ENCODE results near the gene USP49. TPM values are rescaled to one million over a fixed set of nuclear protein-coding genes. Genes with fewer than 3 reads are reported as not detected.

The USP49 gene
- total RNA-seq, 2 donors from 2014 or later: 8.2 to 15.3 TPM

DNA sequence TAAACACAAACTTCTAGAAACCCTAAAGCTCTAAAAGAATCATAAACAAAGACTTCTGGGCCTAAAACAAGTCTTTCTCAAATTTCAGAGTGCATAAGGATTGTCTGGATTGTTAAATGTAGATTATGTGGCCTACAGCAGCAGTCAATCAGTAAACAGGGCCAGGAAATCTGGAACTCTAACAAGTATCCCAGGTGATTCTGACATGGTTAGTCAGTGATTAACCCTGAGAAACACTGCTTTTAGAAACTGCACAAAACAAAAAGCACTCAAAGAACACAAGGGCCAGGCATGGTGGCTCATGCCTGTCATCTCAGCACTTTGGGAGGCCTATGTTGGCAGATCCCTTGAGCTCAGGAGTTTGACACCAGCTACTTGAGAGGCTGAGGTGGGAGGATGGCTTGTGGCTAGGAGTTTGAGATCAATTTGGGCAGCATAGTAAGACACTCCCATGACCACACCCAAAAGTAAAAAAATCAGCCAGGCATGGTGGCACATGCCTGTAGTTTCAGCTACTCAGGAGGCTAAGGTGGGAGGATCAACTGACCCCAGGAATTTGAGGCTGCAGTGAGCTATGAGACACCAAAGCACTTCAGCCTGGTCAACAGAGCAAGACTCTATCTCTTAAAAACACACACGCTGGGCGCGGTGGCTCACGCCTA, 19.8 kb upstream of the USP49 start:
- Mint-ChIP-seq H3K27me3 (no peaks in the 10 kb centered on the region), H3K9me3 (no peaks in the 10 kb centered on the region), H3K27ac (no peak overlapping the region), H3K36me3 (peaks cover 6% of the 10 kb centered on the region), H3K4me3 (no peak overlapping the region), H3K4me1 (ENCODE audit: low read depth in 2 of 2) (peaks cover 23 to 25% of the 10 kb centered on the region in 2 donors)
- DNase-seq (ENCODE audit: low spot score): no peak
- no peak for ATAC-seq

GRCh38 chr6:41914343-41914742, 19.2 kb upstream of the USP49 start:
- no peak for ATAC-seq
- no peak for DNase-seq (ENCODE audit: low spot score)
- Mint-ChIP-seq H3K9me3 (no peaks in the 10 kb centered on the region), H3K27me3 (no peaks in the 10 kb centered on the region), H3K27ac (no peak overlapping the region), H3K4me3 (no peak overlapping the region), H3K36me3 (peaks cover 6% of the 10 kb centered on the region), H3K4me1 (ENCODE audit: low read depth in 2 of 2) (peaks cover 23 to 27% of the 10 kb centered on the region in 2 donors)

DNA sequence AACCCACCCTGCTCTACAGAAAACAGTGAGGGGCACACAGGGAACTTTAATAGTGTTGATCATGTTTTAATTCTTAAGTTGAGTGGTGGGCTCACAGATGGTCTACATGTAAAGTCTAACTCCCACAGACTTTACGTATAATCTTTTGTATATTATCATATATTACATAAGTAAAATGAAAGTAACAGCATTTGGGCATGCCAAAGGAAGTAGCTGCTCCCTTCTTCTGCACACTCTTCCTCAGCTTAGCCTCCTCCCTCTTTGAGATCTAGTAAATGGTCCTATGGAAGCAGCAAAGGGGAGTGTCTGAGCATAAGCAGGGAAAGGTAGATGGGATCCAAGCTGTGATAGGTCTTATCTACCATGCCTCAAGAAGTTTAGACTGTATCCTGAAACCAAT, 14.6 kb upstream of the USP49 start:
- Mint-ChIP-seq H3K9me3 (no peaks in the 10 kb centered on the region), H3K4me1 (ENCODE audit: low read depth in 2 of 2) (peaks cover 16 to 25% of the 10 kb centered on the region in 2 donors), H3K36me3 (peaks cover 22% of the 10 kb centered on the region), H3K27ac (peak overlapping the region in 1 of 2 donors; percentile 59), H3K4me3 (no peak overlapping the region), H3K27me3 (no peaks in the 10 kb centered on the region)
- no peak for DNase-seq (ENCODE audit: low spot score)
- ATAC-seq: no peak

DNA sequence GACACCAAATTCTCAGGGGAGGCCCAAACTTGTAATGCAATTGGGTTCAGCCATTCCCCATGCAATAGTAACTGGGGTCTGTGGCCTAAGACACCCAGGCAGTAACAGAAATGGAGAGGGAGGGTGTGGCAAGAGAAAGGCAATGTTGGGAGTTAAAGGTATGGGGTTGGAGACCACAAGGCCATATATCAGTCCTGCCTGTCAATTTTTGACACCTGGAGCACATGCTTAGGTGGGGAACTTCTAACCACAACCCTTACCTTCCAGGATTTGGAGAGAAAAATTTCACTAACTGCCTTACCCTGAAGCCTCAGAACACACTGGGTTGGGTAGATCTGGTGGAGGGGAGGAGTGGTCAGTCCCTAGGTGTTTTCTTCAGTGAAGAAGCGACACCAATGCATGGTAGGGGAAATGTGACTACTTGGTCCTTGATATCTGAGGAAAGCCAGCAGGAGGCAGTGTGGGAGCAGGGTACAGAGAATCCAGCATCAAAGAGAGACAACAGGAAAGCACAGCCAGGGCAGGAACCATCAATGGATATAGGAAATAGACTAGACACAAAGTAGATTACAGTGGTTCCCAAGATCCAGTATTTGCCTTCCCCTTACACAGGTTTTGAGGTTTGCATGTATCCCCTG, 6.8 kb upstream of the USP49 start:
- peak in 1 of 2 donors; percentile 77 for ATAC-seq
- DNase-seq (ENCODE audit: low spot score): no peak
- peaks cover 6% of the 10 kb centered on the region for H3K36me3 Mint-ChIP-seq
- peaks cover 14% of the 10 kb centered on the region in 2 donors for H3K4me1 Mint-ChIP-seq (ENCODE audit: low read depth in 2 of 2)
- H3K27me3 Mint-ChIP-seq: no peaks in the 10 kb centered on the region
- H3K4me3 Mint-ChIP-seq: no peak overlapping the region
- no peaks in the 10 kb centered on the region for H3K9me3 Mint-ChIP-seq
- peak overlapping the region in 1 of 2 donors; percentile 78 for H3K27ac Mint-ChIP-seq

GRCh38 chr6:41900861-41901260, 5.7 kb upstream of the USP49 start:
- Mint-ChIP-seq H3K4me3 (no peak overlapping the region), H3K27ac (no peak overlapping the region), H3K9me3 (no peaks in the 10 kb centered on the region), H3K27me3 (no peaks in the 10 kb centered on the region), H3K4me1 (ENCODE audit: low read depth in 2 of 2) (peaks cover 15 to 19% of the 10 kb centered on the region in 2 donors), H3K36me3 (no peaks in the 10 kb centered on the region)
- DNase-seq (ENCODE audit: low spot score) (no peak), ATAC-seq (no peak)

- no peak for DNase-seq (ENCODE audit: low spot score)
- Mint-ChIP-seq H3K4me3 (no peak overlapping the region), H3K27ac (no peak overlapping the region), H3K4me1 (ENCODE audit: low read depth in 2 of 2) (peaks cover 9 to 11% of the 10 kb centered on the region in 2 donors), H3K36me3 (no peaks in the 10 kb centered on the region), H3K27me3 (no peaks in the 10 kb centered on the region), H3K9me3 (no peaks in the 10 kb centered on the region)
- ATAC-seq: no peak
These were observed 1.1 kb upstream of the USP49 start for GRCh38 chr6:41896281-41896680.

DNA sequence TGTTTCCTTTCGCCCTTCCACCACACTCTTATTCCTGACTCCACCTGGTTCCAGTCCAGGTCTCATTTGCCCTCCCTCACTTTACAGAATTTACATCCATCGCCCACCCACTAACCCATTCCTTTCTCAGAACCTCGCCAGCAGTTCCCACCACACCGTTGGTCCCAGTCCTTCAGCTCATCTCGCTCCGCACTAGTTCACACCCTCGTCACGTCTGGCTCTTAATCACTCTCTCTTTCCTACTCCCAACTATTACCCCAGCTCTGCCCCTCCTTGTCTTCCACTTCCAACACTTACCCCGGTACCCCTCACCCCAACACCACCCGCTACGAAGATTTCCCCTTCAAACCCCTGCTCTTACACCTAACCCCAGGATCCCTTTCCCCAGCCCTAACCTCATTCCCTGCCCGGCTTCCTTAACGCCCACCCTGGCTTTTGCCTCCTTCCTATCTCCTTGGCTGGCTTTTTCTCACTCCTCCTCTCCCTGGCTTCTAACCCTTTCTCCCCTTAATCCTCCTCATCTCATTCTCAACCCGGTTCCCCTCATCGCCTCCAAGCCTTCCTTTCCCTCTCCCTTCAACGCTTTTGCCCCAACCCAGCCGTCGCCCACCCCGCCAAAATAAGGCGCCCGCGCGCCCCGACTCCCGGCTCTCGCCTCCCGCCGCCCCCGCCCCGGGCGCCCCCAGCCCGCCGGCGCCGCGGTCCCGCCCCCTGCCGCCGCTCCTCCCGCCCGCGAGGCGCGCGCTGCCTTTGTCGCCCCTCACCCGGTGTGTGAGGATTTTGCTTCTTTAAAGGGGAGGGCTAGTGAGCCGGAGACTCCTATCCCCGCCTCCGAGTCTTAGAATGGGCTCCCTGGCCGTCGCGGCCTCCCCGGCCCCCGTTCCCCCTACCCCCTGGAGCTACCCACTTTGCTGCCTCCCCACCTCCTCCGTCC, 542 bp downstream of the USP49 start:
- Mint-ChIP-seq H3K4me1 (ENCODE audit: low read depth in 2 of 2) (peaks cover 9 to 11% of the 10 kb centered on the region in 2 donors), H3K4me3 (no peak overlapping the region), H3K27me3 (no peaks in the 10 kb centered on the region), H3K36me3 (no peaks in the 10 kb centered on the region), H3K9me3 (no peaks in the 10 kb centered on the region), H3K27ac (no peak overlapping the region)
- DNase-seq (ENCODE audit: low spot score) (no peak), ATAC-seq (peak; percentile 46 to 55)

GRCh38 chr6:41892921-41893564, 2.1 kb downstream of the USP49 start:
- Mint-ChIP-seq H3K9me3 (no peaks in the 10 kb centered on the region), H3K4me3 (no peak overlapping the region), H3K4me1 (ENCODE audit: low read depth in 2 of 2) (peaks cover 9 to 11% of the 10 kb centered on the region in 2 donors), H3K27me3 (no peaks in the 10 kb centered on the region), H3K36me3 (no peaks in the 10 kb centered on the region), H3K27ac (no peak overlapping the region)
- ATAC-seq (no peak), DNase-seq (ENCODE audit: low spot score) (no peak)

- H3K9me3 Mint-ChIP-seq: no peaks in the 10 kb centered on the region
- no peak for ATAC-seq
- no peak overlapping the region for H3K4me3 Mint-ChIP-seq
- no peaks in the 10 kb centered on the region for H3K36me3 Mint-ChIP-seq
- no peaks in the 10 kb centered on the region for H3K4me1 Mint-ChIP-seq (ENCODE audit: low read depth in 2 of 2)
- H3K27ac Mint-ChIP-seq: no peak overlapping the region
- no peaks in the 10 kb centered on the region for H3K27me3 Mint-ChIP-seq
- no peak for DNase-seq (ENCODE audit: low spot score)
These were observed 7.8 kb downstream of the USP49 start for GRCh38 chr6:41887331-41887751.

GRCh38 chr6:41885930-41886329, 9.2 kb downstream of the USP49 start:
- Mint-ChIP-seq H3K4me3 (no peak overlapping the region), H3K27ac (no peak overlapping the region), H3K27me3 (no peaks in the 10 kb centered on the region), H3K4me1 (ENCODE audit: low read depth in 2 of 2) (no peaks in the 10 kb centered on the region), H3K36me3 (no peaks in the 10 kb centered on the region), H3K9me3 (no peaks in the 10 kb centered on the region)
- DNase-seq (ENCODE audit: low spot score): no peak
- ATAC-seq: no peak

DNA sequence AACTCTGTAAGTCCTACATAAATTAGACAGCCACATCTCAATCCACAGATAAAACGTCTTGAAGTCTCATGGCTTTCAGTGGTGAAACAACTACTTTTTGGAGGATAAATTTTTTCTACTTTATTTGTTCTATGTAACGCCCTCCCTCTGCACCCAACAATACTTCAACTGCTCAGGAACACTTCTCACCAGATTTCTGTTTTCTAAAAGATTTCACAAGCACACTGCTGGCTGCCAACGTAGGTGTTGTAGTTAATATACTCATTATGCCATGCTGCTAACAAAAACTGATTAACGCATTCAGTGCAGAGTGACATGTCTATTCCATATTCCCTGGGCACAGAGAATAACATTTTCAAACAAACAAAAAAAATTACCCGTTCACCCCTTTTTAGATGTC, 10.2 kb downstream of the USP49 start:
- H3K36me3 Mint-ChIP-seq: no peaks in the 10 kb centered on the region
- H3K9me3 Mint-ChIP-seq: no peaks in the 10 kb centered on the region
- H3K4me3 Mint-ChIP-seq: no peak overlapping the region
- H3K27ac Mint-ChIP-seq: no peak overlapping the region
- ATAC-seq: no peak
- no peaks in the 10 kb centered on the region for H3K27me3 Mint-ChIP-seq
- H3K4me1 Mint-ChIP-seq (ENCODE audit: low read depth in 2 of 2): no peaks in the 10 kb centered on the region
- DNase-seq (ENCODE audit: low spot score): no peak

GRCh38 chr6:41881506-41881905, 13.7 kb downstream of the USP49 start:
- H3K27ac Mint-ChIP-seq: no peak overlapping the region
- H3K4me1 Mint-ChIP-seq (ENCODE audit: low read depth in 2 of 2): no peaks in the 10 kb centered on the region

GRCh38 chr6:41878961-41879405, 16.2 kb downstream of the USP49 start:
- DNase-seq (ENCODE audit: low spot score) (no peak), ATAC-seq (no peak)
- Mint-ChIP-seq H3K27ac (no peak overlapping the region), H3K27me3 (no peaks in the 10 kb centered on the region), H3K36me3 (no peaks in the 10 kb centered on the region), H3K9me3 (no peaks in the 10 kb centered on the region), H3K4me1 (ENCODE audit: low read depth in 2 of 2) (peaks cover 4% of the 10 kb centered on the region in 2 donors), H3K4me3 (no peak overlapping the region)

More at GRCh38 chr6:41881506-41881905, 13.7 kb downstream of the USP49 start:
- Mint-ChIP-seq H3K27me3 (no peaks in the 10 kb centered on the region), H3K4me3 (no peak overlapping the region), H3K9me3 (no peaks in the 10 kb centered on the region), H3K36me3 (no peaks in the 10 kb centered on the region)
- ATAC-seq (no peak), DNase-seq (ENCODE audit: low spot score) (no peak)
